Body of pancreas (tissue), 4 donors: Measurements from ENCODE around the gene NDUFAF3.

Source experiments
- POLR2A ChIP-seq, 3 donors: fragments of 450-650 bp; IDR thresholded peaks; one replicate each; pipeline ENCODE4 v1.6.1; 2016; ENCODE audit warnings: antibody characterized with exemption in 3 of 3, mild to moderate bottlenecking in 2 of 3
- TF ChIP-seq, protein P1 (sequence below), 7 experiments: fragments of 450-650 bp in 4 of 7; fragments of 200-600 bp in 3 of 7; sonication (generic) in 3 of 7; IDR thresholded peaks; one replicate each; pipeline ENCODE4 v1.5.1; 2016 to 2019; ENCODE audit warnings: antibody characterized with exemption in 7 of 7

DNA sequence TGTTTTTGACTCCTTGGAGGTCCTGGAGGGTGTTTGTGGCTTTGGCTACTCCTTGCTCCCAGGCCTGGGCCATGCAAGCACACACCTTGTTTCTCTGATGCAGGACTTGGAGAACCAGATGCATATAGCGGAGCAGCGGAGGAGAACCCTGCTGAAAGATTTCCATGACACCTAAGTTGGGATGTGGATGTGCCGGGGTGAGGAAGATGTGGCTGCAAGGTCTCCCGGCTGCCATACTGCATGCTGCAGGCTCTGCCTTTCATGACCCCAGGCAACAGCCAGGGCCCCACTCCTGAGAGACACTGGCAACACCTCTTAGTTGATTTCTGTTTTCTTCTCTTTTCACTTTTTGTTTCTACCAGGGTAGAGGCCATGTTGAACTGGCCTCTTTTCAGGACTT is 38.8 kb upstream of the NDUFAF3 start:
- TF ChIP-seq, protein P1, sequence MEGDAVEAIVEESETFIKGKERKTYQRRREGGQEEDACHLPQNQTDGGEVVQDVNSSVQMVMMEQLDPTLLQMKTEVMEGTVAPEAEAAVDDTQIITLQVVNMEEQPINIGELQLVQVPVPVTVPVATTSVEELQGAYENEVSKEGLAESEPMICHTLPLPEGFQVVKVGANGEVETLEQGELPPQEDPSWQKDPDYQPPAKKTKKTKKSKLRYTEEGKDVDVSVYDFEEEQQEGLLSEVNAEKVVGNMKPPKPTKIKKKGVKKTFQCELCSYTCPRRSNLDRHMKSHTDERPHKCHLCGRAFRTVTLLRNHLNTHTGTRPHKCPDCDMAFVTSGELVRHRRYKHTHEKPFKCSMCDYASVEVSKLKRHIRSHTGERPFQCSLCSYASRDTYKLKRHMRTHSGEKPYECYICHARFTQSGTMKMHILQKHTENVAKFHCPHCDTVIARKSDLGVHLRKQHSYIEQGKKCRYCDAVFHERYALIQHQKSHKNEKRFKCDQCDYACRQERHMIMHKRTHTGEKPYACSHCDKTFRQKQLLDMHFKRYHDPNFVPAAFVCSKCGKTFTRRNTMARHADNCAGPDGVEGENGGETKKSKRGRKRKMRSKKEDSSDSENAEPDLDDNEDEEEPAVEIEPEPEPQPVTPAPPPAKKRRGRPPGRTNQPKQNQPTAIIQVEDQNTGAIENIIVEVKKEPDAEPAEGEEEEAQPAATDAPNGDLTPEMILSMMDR (IDR thresholded peaks at IDR 0.05): no peak
- no peak for TF ChIP-seq POLR2A (IDR thresholded peaks at IDR 0.05)
